Body of pancreas (tissue), 4 donors: ENCODE results near the gene MAP2K5.

Experiments
- CTCF ChIP-seq, 7 experiments: fragments of 450-650 bp in 4 of 7; fragments of 200-600 bp in 3 of 7; sonication (generic) in 3 of 7; IDR thresholded peaks; one replicate each; pipeline ENCODE4 v1.5.1; 2016 to 2019; ENCODE audit warnings: antibody characterized with exemption in 7 of 7
- POLR2A ChIP-seq, 3 donors: fragments of 450-650 bp; IDR thresholded peaks; one replicate each; pipeline ENCODE4 v1.6.1; 2016; ENCODE audit warnings: antibody characterized with exemption in 3 of 3, mild to moderate bottlenecking in 2 of 3

- no peak for TF ChIP-seq CTCF (IDR thresholded peaks at IDR 0.05)
- TF ChIP-seq POLR2A (IDR thresholded peaks at IDR 0.05) = no peak
These were observed 313.3 kb downstream of the MAP2K5 start for GRCh38 chr15:67855842-67856241.
